Measurements from ENCODE around the gene RBBP6.

The RBBP6 gene

GRCh38 chr16:24524855-24525677 lies 14.3 kb upstream of the RBBP6 start:
- DNase-seq: no peak

GRCh38 chr16:24525970-24526559 lies 13.3 kb upstream of the RBBP6 start:
- no peak for DNase-seq

- no peak for DNase-seq
Observed at GRCh38 chr16:24526701-24527495, 12.5 kb upstream of the RBBP6 start.

GRCh38 chr16:24531166-24531565 lies 8.2 kb upstream of the RBBP6 start:
- no peak for DNase-seq

- no peak for DNase-seq
Observed at GRCh38 chr16:24534620-24535019, 4.7 kb upstream of the RBBP6 start.

GRCh38 chr16:24535827-24536226 lies 3.5 kb upstream of the RBBP6 start:
- DNase-seq: no peak

GRCh38 chr16:24536671-24537070 lies 2.7 kb upstream of the RBBP6 start:
- DNase-seq: no peak

- DNase-seq: peak; percentile 24
Observed at GRCh38 chr16:24537474-24538337, 1.7 kb upstream of the RBBP6 start.

- DNase-seq: no peak
Observed at GRCh38 chr16:24538756-24539294, 541 bp upstream of the RBBP6 start.

- DNase-seq: peak; percentile 13
Observed at GRCh38 chr16:24539850-24540601, 660 bp downstream of the RBBP6 start.

GRCh38 chr16:24540602-24541210 lies 1.3 kb downstream of the RBBP6 start:
- DNase-seq: peak; percentile 37

GRCh38 chr16:24541233-24541933 lies 2.0 kb downstream of the RBBP6 start:
- peak; percentile 19 for DNase-seq

- no peak for DNase-seq
Observed at GRCh38 chr16:24543949-24544348, 4.6 kb downstream of the RBBP6 start.

GRCh38 chr16:24544640-24545039 lies 5.3 kb downstream of the RBBP6 start:
- DNase-seq: no peak

GRCh38 chr16:24550295-24550694 lies 10.9 kb downstream of the RBBP6 start:
- DNase-seq: no peak

- DNase-seq: no peak
Observed at GRCh38 chr16:24552705-24553246, 13.4 kb downstream of the RBBP6 start.

GRCh38 chr16:24553983-24554382 lies 14.6 kb downstream of the RBBP6 start:
- no peak for DNase-seq

- no peak for DNase-seq
Observed at GRCh38 chr16:24555346-24555872, 16.0 kb downstream of the RBBP6 start.

- DNase-seq: no peak
Observed at GRCh38 chr16:24562811-24563210, 23.4 kb downstream of the RBBP6 start.

- no peak for DNase-seq
Observed at GRCh38 chr16:24568392-24568791, 29.0 kb downstream of the RBBP6 start.

All from CD4-positive, alpha-beta T cell treated with Interleukin-12 subunit alpha and Interleukin-12 subunit beta, for 1 hour (primary cell).